ENCODE results near the gene LEPROT.
A peak's percentile ranks its signal among the peaks of the same experiment; 100 is the strongest.
"Not testable (repeated sequence)": the region's sequence is repeated elsewhere in the genome, so short reads cannot be mapped to it uniquely, and the experiment has no call there.

The LEPROT gene

GRCh38 chr1:65420590-65421350 is at the start of gene LEPROT, which contains the start of gene LEPR:
Gene LEPROT, plus strand, starts transcription at chr1:65420668. Its CDS starts 57 bp downstream, at chr1:65420725.
Gene LEPR, plus strand, starts transcription at chr1:65420668. Its CDS starts 144,898 bp downstream, at chr1:65565566.
- DNase-seq (ENCODE audit: low read depth): no peak

DNA sequence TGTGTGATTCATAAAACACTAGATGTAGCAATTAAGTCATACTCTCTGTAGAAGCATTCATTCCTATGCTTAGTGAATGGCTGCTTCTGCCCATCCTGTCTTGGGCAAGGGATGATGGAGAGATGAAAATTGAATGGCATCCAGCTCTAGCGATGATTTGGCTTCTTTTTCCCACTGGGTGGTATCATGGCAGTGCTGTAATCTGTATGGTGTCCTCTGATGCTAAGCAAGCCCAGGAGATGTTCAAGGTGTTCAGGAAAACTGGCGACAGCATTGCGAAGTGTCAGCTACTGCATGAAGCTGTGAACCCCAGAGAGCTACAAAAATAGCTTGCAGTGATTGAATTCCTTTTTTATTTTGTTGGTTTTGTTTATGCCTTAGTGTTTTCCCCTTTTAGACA is 48.9 kb upstream of the LEPROT start:
- DNase-seq (ENCODE audit: low read depth): no peak

DNA sequence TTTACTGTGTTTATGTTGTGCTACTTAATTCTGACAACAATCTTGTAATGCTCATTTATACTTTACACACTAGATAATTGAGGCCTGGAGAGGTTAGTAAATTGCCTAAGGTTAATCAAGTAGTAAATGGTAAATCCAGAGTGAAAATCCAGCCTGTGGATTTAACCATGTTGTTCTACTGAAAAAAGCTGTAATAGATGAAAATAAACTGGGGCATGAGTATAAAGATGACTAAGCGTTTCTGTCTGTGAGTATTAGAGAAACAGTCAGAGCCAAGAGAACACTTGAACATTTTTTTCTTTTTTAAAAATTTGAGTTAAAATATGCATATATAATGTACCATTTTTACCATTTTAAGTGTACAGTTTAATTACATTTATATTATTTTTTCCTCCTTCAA is 47.9 kb upstream of the LEPROT start:
- DNase-seq (ENCODE audit: low read depth): no peak

DNA sequence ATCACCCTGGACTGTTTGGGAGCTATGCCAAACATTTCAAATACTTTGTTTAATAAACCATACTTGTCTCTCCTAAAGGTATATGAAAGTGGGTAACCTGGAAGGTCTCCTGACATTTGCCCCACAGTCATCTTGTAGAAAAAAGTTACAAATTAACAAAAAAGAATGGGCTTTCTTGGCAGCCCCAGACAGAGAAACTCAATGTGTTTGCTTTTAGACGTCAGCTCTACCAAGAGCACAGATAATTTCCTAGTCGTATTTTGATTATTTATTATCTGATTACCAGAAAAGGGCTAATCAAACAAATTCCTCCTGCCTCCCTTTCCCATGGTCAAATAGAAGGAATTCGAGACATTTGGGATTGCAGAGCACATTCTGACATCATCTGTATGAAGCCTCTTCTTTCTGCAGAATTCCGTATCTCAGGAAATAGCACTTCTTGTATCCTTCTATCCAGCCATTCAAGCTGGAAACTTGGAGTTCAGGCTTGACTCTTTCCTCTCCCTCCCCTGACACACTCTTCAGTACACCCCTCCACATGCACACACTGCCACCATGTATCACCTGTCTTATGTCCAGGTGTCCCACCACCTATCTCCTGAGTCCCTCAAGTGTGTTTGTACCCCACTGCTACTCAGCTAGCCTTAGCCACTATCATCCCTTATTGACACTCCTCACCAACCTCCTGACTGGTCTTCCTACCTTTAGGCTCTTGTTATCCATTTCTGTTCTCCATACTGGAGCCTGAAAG is 42.8 kb upstream of the LEPROT start:
- DNase-seq (ENCODE audit: low read depth): no peak

- no peak for DNase-seq (ENCODE audit: low read depth)
Observed at GRCh38 chr1:65378247-65378946, 42.1 kb upstream of the LEPROT start.

- DNase-seq (ENCODE audit: low read depth): not testable (repeated sequence)
Observed at GRCh38 chr1:65384426-65384825, 36.0 kb upstream of the LEPROT start.

DNA sequence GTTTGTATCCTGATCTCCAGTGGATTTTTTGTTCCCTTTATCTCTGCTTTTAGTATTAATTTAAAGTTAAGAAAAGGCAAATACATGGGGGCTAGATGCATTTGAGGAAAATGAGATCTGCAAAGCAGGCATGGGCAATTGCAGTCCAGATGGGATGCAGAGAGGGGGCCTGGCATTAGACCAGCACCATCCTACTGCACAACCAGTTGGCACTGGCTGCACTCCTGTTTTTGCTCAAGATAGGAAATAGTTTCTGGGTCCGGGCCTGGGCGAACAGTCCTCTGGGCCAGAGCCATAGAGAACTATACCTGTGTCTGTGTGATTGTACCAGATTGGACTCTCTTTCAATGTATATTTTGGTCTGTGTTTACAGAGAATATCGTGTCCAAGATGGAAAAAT is 34.0 kb upstream of the LEPROT start:
- no peak for DNase-seq (ENCODE audit: low read depth)

- no peak for DNase-seq (ENCODE audit: low read depth)
Observed at GRCh38 chr1:65387821-65388220, 32.6 kb upstream of the LEPROT start.

DNA sequence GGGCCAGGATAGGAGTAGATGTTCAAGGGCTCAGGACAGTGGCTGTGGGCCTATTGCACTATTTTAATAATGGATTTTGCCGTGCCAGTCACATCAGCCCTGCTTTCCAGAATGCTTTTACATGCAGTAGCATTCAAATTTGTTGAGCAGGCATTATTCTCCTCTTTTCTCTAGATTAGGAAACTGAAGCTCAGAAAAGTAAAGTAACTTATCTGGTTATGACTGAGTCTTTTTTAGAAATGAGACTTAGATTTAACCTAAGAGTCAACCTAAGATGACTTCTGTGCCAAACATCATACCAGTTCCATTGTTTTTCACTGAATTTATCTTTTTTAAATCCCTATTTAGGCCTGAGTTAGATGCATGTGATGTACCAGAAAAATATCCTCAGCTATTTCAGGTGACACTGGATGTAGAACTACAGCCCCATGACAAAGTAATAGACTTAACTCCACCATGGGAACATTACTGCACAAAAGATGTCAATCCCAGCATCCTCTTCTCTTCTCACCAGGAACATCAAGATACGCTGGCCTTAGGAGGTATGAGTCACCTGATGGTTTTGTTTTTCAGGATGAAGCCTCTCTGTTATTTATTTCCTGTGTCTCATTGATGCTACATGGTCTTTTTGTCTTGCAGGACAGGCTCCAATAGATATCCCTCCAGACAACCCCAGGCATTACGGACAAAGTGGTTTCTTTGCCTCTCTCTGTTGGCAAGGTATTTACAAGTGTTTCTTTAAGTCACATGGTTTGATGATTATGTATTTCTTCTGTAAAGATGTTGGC is 31.4 kb upstream of the LEPROT start:
- no peak for DNase-seq (ENCODE audit: low read depth)

GRCh38 chr1:65392497-65392896 is 28.0 kb upstream of the LEPROT start:
- no peak for DNase-seq (ENCODE audit: low read depth)

- DNase-seq (ENCODE audit: low read depth): no peak
Observed at GRCh38 chr1:65393347-65393746, 27.1 kb upstream of the LEPROT start.

DNA sequence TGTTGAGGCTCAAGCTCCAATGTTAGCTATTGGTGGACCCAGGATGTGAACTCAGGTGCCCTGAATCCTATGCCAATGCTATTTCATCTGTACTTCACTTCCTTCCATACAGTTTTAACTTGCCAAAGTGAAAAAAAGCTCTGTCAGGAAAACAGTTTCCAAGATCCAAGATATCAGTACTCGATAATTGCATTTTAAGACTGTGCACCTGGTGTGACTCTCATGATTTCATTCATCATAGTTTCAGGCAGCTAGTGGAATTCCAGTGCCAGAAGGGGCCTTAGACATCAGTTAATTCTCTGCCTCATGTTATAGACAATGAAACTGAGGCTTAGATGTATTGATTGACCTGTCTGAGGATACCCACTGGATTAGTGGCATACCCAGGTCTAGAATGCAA is 26.5 kb upstream of the LEPROT start:
- no peak for DNase-seq (ENCODE audit: low read depth)

DNA sequence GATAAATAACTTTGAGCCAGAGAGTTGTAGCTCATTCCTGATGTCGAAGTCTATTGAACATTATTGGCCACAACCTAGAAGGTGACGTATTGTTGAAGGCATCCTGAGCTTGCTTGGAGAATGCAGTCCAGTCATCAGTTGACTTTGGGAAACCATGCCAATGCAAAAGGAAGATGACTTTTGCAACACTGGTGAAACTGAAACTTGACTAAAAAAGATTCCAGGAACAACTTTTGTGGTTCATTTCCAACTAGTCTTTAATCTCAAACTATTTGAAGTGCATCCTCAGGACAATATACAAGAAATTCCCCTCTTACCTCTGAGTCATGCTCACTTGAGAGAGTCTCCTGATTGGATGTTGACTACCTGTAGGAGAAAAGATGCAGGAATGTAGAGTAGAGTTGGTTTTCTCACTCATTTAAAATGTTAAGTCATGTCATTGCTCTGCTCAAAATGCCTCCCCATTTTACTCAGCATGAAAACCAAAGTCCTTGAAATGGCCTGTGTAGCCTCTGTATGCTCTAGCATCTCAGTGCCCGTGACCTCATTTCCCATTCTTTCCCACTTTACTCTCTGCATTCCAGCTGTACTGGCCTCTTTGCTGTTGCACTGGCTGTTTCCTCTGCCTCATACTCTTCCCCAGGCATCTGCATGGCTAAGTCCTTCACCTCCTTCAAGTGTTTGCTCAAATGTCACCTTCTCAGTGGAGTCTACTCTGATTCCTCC is 24.4 kb upstream of the LEPROT start:
- peak; percentile 53 for DNase-seq (ENCODE audit: low read depth)

- no peak for DNase-seq (ENCODE audit: low read depth)
Observed at GRCh38 chr1:65398083-65398482, 22.4 kb upstream of the LEPROT start.

- DNase-seq (ENCODE audit: low read depth): no peak
Observed at GRCh38 chr1:65399003-65399402, 21.5 kb upstream of the LEPROT start.

DNA sequence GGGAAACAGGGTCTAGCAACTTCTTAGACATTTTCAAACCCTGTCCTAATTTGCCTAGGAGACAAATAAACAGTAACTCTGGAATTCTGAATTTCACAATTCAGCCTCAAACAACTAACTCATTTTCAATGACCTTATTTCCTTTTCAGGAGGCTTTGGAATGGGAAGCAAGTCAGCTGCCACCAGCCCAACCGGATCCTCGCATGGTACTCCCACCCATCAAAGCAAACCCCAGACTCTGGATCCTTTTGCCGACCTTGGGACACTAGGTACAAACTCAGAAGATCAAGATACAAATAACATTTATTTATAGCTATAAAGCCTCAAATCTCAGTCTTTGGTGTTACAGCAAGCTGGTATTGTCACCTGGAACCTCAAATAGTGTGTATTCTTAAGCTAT is 18.9 kb upstream of the LEPROT start:
- DNase-seq (ENCODE audit: low read depth): no peak

DNA sequence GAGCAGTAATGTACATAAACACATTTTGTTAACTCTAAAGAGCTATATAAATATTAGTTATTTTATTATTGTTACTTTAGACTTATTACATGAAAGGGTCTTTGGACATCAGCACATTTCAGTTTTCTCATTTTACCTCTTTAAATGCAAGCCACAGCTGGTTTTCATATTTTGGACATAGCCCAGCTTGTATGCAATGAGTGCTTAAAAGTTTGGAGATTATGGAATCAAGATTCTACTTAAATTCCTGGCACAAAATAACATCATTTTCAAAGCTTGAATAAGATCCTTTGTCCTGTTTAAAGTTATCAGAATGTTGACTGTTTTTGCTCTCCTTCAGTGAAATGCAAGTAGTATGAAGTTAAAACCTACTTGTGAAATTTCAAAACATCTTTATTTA is 15.5 kb upstream of the LEPROT start:
- no peak for DNase-seq (ENCODE audit: low read depth)

GRCh38 chr1:65407877-65408276 is 12.6 kb upstream of the LEPROT start:
- DNase-seq (ENCODE audit: low read depth): no peak

DNA sequence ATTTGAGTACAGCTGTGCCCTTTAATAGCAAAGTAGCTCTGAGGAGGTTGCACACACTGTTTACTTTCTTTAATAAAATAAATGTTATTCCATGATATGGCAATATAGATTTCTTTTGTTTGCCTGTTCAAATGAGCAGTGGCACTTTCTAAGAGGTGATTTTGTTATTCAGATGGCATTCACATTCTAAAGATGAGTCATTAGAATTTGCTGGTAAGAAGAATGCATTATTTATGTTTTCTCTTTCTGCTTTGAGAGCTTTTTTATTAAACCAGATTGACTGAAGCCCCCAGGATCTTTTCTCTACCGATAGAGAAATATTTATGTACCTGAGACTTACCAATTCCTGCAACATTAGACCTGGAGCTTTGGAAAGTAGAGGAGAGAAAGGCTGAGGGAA is 11.2 kb upstream of the LEPROT start:
- no peak for DNase-seq (ENCODE audit: low read depth)

GRCh38 chr1:65409816-65410326 is 10.6 kb upstream of the LEPROT start:
- no peak for DNase-seq (ENCODE audit: low read depth)

Measured in GM04503 (cell line).